GM18517 (cell line): ENCODE results near the gene PRKCI.
"Not testable (repeated sequence)": the region's sequence is repeated elsewhere in the genome, so short reads cannot be mapped to it uniquely, and the experiment has no call there.

Experiments
- ATAC-seq: cut with Tn5 transposase; IDR thresholded peaks from one replicate; pipeline ENCODE4 v1.9.1; 2021; ENCODE audit warnings: mild to moderate bottlenecking, moderate library complexity; ENCODE audit not compliant: unreplicated experiment

The PRKCI gene

DNA sequence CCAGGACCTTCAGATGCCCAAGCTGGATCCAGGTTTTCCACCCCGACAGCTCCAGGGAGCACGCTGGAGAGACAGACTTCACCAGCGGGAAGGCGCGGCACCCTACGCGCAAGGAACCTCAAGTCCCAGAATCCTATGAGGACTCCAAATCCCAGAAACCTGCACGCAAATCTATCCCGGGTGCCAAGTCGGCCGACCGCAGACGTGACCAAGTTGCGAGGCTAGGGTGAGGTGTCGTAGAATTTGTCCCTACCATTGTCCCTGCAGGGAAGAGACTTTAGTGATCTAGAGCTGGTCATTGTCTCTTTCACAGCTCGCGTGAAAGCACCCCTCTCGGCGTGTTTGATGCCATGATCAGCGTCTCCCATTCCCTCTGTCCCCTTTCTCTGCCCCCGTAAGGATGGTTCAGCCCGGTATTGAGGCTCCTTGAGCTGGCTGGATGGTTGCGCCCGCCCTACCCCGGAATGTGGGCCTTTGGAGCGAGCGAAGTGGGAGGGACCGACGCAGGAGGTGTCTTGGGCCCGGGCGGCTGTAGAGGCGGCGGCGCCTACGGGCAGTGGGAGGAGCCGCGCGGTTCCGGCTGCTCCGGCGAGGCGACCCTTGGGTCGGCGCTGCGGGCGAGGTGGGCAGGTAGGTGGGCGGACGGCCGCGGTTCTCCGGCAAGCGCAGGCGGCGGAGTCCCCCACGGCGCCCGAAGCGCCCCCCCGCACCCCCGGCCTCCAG is at the start of gene PRKCI:
TSS of gene PRKCI (plus strand) at position 501 of the 723 bp plus-strand sequence. CDS start 246 bp downstream, outside the sequence.
- peak; percentile 95 for ATAC-seq

DNA sequence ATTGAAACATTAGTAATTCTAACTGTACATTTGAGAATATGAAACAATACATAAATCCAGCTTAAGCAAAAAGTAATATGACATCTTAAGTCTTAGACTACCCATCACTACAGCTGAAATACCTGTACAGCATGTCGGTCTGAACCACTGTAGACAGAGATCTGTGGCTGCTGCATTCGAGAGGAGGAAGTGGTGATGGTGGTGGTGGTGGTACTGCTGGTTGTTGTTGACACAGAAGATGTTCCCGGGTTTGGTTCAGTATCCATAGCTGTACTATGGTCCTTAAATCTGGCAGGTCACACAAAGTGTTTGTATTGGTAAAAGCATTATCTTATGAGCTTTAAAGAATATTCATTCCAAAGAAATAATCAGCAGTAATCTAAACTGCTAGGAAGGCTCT is 43.6 kb upstream of the PRKCI start:
- no peak for ATAC-seq

DNA sequence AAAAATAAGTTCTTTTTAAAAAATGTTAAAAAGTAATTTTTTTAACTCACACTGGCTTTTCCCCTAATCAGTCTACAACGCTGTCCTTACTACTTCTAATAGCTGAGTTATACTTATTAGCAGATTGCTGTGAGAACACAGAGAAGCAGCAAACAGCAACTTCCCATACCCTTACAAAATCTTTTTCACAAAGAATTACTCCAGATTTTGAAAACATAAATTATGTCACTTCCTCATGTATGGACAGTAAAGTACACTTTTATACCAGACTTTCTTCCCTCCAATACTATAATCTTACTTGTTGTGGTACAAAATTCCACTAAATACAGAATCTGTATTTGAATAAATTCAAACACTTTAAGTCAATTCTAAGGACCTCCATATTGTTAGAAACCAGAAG is 42.8 kb upstream of the PRKCI start:
- no peak for ATAC-seq

DNA sequence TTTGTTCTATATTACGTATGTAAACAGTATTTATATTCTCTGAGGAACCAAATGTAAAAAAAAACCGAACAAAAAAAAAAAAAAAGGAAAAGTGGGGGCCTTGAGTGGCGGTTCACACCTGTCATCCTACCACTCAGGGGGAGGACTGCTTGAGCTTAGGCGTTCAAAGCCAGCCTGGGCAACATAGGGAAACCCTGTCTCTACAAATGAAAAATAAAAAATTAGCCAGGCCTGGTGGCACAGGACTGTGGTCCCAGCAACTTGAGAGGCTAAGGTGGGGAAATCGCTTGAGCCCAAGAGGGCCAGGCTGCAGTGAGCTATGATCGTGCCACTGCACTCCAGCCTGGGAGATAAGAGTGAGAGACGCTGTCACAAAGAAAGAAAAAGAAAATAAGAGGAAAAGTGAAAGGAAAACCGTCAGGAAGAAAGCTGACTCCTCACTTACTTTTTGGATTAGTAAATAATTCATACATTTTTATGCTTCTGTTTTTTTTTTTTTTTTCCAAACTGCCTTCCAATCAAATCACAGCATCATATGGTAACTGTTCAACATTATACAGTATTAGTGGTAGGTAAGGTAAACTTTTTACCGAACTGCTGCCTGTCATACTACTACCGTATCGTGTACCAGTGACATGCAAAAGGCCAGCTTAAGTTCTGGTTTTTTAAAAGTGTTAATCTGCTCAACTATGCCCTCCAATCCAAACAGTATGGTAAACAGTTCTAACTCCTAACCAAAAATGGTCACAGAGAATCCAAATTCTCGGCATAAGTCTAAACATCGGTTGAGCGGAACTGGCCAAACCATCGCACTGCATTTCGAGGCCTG is 41.9 kb upstream of the PRKCI start:
- peak; percentile 31 for ATAC-seq

DNA sequence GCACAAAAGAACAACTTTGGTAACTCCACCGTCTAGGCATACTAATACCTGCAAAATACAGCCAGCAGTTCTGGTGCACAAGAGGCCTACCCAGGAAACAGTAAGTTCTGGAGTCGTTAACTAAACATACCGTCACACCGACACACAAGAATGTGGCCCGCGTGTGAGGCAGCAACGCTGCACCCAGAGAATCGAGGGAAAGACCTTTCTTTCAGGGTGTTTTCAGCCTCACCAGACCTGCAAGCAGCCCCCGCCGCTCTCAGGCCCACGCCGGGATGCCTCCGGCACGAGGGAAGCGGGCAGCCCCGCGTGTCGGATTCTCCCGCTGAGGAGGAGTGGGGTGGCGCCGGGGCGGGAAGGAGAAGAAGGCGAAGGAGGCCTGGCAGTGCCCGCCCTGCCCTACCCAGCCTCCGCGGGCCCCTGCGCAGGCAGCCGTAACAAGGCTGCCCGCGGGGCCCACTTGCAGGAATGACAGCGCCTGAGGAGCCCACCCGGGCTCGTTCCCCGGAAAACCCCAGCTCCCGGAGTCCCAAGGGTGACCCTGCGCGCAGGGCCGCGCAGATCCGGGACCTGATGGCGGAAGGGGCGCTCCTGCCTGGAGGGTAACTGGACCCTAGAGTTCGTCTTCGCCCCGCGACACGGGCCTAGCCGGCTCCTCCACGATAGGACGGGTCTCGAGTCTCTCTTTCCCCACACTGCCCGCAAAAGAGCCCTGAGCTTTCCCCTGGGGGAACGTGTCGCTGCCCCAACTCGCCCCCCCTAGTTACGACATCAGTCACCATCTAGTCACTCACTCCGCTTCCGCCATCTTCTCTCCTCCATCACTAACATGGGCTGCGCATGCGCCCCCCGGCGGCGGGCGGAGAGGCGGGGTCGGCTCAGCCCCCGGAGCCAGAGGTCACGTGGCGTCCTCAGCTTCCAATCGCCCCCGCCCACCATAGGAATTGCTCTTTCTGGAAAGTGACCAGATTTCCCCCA is 41.0 kb upstream of the PRKCI start, which contains the start of gene PHC3:
TSS of gene PHC3 (minus strand) at position 826 of the 978 bp plus-strand sequence. CDS start at position 808, 18 bp downstream.
- peak; percentile 74 for ATAC-seq

DNA sequence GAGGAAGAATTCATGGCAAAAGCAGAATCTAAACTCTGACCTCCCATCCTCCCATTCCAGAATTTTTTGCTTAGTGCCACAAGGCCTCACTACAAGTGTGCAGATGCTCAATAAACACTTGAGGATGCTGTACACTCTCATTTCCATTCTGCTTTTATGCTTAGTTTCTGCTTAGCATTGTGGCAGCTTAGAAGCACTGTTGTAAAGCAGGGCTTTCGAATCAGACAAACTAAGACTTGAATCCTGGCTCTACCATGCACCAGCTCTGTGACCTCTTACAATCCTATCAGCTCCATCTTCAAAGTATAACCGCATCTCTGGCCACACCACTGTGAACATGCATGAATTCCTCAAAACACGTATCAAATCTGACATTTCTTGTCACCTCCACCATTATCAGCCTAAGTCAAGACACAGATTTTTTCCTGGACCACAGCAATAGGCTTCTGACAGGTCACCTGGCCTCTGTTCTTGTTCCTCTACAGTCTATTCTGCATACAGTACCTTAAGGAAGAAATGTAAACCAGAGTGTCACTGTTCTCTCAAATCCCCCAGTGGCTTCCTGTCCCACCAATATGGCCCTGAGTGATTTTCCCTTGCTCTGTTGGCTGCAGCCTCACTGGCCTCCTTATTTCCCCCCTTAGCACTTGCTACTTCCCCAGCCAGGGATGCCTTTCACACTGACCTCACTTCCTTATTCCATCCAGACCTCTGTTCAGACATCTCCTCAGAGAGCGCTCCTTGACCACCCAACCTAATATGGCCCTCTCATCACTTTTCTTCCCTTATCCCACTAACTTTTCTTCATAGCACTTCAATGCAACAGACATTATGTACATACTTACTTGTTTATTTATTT is 32.6 kb upstream of the PRKCI start:
- peak; percentile 17 for ATAC-seq

DNA sequence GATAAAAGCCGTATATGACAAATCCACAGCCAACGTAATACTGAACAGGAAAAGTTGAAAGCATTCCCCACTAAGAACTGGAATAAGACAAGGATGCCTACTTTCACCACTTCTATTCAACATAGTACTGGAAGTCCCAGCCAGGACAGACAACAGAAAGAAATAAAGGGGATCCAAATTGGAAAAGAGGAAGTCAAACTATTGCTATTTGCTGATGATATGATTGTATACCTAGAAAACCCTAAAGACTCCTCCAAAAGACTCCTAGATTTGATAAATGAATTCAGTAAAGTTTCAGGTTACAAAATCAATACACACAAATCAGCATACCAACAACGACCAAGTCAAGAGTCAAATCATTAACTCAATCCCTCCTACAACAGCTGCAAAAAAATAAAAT is 26.5 kb upstream of the PRKCI start:
- ATAC-seq = not testable (repeated sequence)

DNA sequence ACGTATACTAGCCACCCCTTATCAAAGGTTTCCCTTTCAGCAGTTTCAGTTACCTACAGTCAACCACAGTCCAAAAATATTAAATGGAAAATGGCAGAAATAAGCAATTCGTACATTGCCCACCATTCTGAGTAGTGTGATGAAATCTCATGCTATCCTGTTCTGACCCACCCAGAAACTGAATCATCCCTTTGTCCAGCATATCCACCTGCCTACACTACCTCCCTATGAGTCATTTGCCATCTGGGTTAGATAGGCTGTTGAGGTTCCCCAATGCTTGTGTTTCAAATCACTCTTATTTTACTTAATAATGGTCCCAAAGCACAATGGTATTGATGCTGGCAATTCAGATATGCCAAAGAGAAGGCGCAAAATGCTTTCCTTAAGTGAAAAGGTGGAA is 25.4 kb upstream of the PRKCI start:
- no peak for ATAC-seq

DNA sequence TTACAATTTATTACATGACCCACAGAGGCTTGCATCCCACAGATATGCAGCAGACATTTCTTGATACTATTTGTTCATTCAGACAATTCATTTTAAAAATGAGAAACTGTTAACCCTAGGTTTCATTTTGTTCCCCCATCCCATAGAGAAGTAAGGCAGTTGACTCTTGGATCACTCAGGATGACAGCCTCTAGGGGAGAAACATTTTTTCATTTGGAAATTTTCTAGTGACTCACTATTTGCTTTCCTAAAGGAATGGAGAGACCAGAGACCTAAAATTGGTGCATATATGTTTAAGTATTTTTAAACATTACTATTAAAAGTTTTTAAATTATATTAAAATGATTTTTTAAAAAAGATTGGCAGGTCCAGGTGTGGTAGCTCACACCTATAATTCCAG is 21.2 kb upstream of the PRKCI start:
- ATAC-seq = no peak

DNA sequence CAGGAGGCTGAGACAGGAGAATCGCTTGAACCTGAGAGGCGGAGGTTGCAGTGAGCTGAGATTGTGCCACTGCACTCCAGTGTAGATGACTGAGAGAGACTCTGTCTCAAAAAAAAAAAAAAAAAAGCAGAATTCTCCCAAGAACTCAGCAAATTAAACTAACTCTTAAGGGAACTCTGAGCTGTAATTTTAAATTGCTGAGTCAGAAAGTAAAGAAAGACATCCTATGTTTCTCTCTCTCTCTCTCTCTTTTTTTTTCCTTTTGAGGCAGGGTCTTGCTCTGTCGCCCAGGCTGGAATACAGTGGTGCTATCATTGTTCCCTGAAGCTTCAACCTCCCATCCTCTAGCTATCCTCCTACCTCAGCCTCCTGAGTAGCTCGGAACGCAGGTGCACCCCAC is 20.7 kb upstream of the PRKCI start:
- ATAC-seq = no peak

DNA sequence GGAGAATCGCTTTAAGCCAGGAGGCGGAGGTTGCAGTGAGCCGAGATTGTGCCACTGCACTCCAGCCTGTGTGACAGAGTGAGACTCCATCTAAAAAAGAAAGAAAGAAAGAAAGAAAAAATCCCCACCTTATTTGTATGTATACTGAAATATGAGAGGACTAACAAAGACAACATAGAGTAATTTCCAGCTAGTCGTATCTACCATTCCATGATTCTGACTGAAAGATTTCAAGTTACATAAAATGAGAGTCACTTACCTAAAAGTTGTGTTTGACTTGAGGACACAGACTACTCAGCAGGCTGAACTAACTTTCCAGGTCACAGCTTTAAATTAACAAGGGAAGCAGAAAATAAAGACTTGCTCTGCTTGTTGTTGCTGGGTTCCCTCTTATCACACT is 18.8 kb upstream of the PRKCI start:
- ATAC-seq = no peak

DNA sequence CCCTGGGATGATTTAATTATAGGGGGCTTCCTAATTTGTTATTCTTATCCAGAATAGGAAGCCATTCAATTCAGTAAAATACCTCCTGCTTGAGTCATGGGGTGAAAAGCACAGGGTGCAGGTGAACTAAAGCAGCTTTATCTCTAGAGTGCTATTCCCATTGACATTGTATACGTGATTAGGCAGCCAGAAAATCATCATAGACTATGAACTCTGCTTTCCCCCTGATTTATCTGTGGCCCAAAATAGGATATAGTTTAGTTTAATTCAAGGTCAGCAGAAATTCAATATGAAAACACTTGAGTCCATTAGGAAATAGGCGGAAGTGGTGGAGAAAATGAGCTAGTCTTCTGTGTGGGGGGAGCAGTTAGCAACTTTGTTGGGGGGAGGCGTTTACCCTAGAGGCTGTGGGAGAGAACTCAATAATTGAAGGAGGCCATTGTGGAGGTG is 18.2 kb upstream of the PRKCI start:
- ATAC-seq = no peak

DNA sequence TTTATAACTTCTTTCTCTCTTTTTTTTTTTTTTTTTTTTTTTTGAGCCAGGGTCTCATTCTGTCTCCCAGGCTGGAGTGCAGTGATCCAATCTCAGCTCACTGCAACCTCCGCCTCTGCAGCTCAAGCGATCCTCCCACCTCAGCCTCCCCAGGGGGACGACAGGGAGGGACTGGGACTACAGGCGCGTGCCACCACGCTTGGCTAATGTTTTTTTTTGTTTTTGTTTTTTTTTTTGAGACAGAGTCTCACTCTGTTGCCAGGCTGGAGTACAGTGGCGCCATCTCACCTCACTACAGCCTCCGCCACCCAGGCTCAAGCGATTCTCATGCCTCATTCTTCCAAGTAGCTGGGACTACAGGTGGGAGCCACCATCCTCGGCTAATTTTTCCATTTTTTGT is 17.7 kb upstream of the PRKCI start:
- ATAC-seq = no peak

DNA sequence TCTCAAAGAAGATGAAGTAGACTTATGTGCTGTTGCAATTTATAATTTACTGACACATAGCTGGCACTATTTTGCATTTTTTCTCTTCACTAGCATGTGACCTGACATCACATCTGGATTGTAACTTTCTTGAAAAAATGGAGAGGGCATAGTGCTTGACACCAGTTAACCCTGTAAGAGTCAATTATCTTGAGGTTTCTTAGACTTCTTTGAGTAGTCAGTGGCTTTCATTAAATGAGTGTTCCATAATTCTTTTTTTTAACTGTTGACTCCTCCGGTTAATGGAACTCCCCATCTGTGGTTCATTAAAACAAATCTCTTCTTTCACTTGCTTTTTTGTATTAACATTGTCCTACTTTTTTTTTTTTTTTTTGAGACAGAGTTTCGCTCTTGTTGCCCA is 16.9 kb upstream of the PRKCI start:
- no peak for ATAC-seq

DNA sequence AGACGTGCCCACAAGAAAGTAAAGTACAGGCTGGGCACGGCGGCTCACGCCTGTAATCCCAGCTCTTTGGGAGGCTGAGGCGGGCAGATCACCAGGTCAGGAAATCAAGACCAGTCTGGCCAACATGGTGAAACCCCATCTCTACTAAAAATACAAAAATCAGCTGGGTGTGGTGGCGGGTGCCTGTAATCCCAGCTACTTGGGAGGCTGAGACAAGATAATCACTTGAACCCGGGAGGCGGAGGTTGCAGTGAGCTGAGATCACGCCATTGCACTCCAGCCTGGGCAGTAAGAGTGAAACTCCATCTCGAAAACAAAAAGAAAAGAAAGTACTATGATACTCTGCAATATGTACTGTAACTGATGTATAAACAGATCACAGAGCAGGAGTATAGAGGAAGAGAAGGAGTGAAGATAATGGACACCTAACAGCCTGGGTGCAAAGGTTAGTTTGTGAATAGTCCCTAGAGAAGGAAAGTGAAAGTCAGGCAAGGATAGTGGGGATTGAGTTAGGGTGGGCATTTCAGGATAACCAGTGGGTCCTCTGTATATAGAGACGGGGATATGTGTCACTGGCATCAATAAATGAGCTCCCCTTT is 16.0 kb upstream of the PRKCI start:
- ATAC-seq = not testable (repeated sequence)

DNA sequence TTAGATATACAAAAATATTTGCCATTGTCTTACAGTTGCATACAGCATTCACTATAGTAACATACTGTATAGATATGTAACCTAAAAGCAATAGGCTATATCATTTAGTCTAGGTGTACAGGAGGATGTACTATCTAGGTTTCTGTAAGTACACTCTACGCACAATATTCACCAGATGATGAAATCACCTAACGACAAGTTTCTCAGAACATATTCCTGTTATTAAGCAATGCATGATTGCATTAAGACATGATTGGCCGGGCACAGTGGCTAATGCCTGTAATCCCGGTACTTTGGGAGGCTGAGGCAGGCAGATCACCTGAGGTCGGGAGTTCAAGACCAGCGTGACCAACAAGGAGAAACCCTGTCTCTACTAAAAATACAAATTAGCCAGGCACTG is 14.5 kb upstream of the PRKCI start:
- ATAC-seq = no peak

DNA sequence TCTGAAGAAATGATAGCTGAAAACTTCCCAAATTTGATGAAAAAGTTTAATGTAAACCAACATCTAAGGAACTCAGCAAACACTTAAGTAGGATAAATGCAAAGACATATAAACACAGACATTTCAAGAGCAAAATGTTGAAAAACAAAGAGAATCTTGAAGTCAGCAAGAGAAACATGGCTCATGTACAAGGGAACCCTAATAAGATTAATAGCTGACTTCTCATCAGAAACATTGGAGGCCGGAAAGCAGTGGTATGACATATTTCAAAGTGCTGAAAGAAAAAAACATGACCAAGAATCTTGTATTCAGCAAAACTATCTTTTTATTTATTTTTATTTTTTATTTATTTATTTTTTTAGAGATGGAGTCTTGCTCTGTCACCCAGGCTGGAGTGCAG is 10.6 kb upstream of the PRKCI start:
- ATAC-seq = no peak

DNA sequence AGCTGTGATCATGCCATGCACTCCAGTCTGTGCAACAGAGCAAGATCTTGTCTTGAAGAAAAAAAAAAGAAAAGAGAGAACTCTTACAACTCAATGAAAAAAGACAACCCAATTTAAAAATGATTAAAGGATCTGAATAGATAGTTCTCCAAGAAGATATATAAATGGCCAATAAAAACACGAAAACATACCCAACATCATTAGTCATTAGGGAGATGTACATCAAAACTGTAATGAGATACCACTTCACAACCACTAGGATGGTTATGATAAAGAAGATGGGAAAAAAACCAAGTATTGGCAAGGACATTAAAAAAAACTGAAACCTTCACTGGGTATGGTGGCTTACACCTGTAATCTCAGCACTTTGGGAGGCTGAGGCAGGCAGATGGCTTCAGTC is 2.4 kb upstream of the PRKCI start:
- no peak for ATAC-seq

DNA sequence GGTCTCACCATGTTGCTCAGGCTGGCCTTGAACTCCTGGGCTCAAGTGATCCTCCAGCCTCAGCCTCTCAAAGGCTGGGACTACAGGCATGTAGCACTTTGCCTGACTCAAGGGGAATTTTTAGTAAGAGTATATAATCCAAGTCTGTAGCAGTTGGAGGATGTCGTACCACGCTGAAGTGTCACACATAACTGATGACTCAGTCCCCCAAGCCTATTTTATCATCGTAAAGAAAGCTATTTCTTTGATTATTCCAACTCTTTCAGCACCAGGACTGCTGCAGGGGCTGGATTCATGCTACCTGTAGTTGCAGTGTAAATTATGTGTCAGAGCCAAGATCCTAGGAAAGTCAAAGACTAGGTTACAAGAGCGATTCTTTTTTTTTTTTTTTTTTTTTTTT is 1.4 kb upstream of the PRKCI start:
- no peak for ATAC-seq
